K562 treated with DMSO at 1 percent for 24 hours (cell line): Measurements from ENCODE around the gene BEST2. TPM values are rescaled to one million over a fixed set of nuclear protein-coding genes. Genes with fewer than 3 reads are reported as not detected.

Experiments used
- total RNA-seq: library from RNA; unstranded; fragments of 300-600 nt; gene quantifications from 2 replicates; pipeline ENCODE4 v1.2.3, GENCODE V29; 2022; ENCODE audit warnings: low read depth; ENCODE audit not compliant: insufficient read depth

Gene BEST2
- not detected in 2 replicates for total RNA-seq

DNA sequence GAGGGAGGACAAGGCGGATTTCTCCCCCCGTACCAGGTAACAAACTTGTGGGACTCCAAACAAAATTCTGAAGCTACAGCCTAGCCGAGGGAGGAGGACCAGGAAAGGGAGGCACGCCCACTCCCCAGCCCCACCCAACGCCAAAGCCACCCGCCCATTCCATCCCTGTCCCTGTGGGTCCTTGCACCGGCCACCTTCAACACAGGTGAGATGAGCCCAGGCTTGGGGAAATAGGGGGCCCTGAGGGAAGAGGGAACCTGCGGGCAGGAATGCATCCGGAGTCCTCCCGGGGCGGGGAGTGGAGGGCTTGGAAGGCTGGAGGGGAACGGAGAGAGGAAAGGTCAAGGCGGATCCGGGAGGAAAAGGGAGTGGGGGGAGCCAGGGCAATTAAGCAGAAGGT lies at the start of gene BEST2:
BEST2 (plus strand) TSS at position 157 of the 400 bp plus-strand sequence. CDS start 802 bp downstream, outside the sequence.

DNA sequence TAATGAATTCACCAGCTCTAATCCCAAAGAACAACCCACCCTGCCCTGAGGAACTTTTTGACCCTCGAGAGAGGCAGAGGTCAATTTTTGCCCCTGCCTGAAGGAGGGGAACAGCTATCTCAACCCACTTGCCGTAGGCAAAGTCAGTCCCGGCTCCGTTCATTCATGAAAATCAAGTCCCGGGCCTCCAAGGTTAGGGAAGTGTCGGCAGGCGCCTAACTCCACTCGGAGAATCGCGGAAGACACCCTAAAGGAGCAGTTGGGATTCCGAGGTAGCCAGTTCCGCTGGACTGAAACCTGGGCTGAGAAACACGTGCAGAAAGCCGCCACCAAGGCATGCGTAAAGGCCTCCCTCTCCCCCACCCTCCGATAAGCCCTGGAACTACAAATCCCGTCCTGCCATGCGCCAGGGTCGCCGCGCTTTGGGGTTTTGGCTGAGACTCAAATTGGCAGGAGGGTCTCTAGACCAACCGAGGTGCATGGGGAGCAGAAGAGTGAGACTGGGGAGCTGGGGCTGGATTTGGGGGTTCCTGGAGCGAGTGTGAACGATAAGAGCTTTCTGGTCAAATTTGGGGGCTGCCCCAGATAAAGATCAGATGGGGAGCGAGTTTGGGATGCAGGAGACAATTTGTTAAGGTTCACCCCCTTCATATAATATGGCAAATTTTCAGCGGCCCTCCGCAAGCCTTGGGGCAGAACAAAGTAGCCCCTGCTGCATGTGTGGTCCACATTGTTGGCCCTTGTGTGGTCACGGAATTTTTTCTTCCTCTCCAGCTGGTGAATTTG lies 27.8 kb upstream of the BEST2 start, which contains the start of gene TNPO2:
TNPO2 (minus strand) TSS at position 292 of the 786 bp plus-strand sequence. CDS start 2,955 bp downstream, outside the sequence.

DNA sequence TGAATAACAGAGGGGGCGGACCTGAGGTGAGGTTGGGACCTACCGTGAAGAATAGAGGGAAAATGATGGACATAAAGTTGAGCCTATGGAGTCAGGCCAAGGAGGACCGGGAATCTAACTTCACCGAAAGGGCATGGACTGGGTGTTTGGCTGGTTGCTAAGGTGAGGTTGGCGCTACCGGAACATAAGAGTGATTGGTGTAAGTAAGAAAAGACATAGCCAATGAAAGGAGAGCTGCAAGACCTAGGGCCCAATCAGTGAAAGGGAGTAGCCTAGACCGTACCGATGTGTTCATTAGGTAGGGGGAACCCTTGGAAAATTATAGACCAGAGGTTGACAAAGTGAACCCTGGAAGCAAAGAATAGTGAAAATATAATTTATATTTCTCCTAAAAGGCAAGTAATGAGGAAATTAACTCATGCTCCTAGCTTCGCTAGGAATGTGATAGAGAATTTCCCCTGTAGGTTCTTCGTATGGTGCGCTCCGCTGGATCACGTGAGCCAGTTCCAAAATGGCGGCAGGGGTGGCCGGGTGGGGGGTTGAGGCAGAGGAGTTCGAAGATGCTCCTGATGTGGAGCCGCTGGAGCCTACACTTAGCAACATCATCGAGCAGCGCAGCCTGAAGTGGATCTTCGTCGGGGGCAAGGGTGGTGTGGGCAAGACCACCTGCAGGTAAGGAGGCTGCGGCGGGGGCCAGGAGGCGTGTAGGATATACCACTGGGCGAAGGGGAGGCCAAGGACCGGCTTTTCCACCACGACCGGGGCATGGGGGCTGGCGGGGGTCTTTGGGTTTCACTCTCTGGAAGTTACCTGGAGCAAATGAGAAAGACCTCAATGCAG lies 14.4 kb upstream of the BEST2 start, which contains the start of gene GET3:
GET3 (plus strand) TSS at position 503 of the 840 bp plus-strand sequence; CDS start at position 512, 9 bp downstream.

DNA sequence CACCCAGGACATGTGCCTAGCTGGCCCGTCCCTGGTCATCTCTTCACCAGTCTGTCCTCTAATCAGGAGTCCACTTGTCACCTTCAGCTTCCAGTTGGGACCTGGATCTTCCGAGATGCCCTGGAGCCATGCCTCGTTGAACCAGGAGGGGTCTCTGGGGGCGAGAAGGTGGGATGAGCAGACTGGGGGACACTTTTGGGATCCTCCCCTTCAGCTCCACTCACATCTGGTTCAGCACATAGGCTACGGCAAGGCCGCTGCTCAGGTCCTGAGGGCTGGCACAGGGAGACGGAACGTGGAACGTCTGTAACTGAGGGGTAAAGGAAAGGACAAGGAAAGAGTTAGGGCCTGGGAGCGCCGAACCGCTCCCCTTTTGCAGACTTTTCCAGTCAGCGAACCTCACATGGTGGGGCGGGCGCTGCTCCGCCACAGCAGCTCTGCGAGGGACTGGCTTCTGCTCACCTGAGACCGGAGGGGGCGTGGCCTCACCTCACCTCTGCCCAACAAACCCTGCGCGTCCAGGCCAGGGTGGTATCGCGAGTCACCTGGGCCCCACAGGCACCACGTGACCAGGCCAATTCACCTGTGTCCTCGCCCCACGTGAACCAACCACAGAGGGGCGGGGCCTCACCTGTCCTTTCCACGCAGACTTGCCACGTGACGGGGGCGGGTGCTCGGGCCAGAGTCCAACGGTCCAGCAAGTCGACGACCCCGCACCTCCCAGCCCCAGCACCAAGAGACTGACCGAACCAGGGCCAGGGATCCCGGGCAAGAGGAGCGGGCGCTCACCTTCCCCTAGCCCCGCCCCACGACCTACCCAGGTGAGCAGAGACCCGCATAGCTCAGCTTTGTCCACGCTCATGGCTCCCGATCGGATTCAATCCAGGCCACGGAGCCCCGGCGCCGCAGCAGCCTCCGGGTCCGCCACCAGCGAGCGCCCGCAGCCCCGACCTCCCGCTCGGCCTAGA lies 23.3 kb downstream of the BEST2 start, which contains the start of gene HOOK2:
HOOK2 (minus strand) TSS at position 965 of the 968 bp plus-strand sequence; CDS start at position 862, 103 bp downstream.

DNA sequence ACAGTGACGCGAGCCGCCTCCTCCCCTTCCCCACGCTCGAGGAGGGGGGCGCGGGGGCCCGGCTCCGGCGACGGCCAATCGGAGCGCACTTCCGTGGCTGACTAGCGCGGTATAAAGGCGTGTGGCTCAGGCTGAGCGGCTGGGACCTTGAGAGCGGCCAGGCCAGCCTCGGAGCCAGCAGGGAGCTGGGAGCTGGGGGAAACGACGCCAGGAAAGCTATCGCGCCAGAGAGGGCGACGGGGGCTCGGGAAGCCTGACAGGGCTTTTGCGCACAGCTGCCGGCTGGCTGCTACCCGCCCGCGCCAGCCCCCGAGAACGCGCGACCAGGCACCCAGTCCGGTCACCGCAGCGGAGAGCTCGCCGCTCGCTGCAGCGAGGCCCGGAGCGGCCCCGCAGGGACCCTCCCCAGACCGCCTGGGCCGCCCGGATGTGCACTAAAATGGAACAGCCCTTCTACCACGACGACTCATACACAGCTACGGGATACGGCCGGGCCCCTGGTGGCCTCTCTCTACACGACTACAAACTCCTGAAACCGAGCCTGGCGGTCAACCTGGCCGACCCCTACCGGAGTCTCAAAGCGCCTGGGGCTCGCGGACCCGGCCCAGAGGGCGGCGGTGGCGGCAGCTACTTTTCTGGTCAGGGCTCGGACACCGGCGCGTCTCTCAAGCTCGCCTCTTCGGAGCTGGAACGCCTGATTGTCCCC lies 39.9 kb downstream of the BEST2 start, which contains the start of gene JUNB:
JUNB (plus strand) TSS at position 142 of the 706 bp plus-strand sequence; CDS start at position 428, 286 bp downstream.

DNA sequence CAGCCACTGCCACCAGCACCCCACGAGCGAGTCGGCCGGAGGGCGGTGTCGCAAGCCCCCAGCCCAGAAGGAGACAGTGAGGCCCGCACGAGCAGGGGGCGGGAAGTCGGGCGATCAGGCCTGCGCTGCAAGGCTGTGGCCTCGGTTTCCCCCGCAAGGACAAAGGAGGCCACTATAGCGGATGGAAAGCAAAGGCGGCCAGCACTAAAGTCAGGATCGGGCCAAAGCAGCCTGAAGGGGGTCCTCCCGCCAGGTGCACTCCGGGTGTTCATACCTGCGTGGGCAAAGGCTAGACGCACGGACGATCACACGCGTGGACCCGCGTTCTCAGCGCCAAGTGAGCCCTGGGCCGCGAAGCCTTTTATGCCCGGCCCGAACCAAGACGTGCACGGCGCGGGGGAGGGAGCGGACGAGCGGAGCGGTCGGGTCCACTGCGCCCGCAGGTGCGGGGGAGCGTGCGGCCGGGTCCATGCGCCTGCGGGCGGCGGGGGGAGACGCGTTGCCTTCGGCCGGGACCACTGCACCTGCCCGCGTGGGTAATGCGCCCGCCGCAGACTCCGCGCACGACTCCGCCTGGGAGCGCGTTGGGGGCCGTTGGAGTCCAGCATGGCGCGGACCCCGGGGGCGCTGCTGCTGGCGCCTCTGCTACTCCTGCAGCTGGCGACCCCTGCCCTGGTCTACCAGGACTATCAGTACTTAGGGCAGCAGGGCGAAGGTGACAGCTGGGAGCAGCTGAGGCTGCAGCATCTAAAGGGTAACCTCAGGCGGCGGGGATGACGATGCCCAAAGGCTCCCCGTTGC lies 50.1 kb downstream of the BEST2 start, which contains the start of the genes PRDX2 and THSD8:
PRDX2 (minus strand) TSS at position 335 of the 801 bp plus-strand sequence. CDS start 539 bp downstream, outside the sequence.
THSD8 (plus strand) TSS at position 604 of the 801 bp plus-strand sequence; CDS start at position 607, 3 bp downstream.

DNA sequence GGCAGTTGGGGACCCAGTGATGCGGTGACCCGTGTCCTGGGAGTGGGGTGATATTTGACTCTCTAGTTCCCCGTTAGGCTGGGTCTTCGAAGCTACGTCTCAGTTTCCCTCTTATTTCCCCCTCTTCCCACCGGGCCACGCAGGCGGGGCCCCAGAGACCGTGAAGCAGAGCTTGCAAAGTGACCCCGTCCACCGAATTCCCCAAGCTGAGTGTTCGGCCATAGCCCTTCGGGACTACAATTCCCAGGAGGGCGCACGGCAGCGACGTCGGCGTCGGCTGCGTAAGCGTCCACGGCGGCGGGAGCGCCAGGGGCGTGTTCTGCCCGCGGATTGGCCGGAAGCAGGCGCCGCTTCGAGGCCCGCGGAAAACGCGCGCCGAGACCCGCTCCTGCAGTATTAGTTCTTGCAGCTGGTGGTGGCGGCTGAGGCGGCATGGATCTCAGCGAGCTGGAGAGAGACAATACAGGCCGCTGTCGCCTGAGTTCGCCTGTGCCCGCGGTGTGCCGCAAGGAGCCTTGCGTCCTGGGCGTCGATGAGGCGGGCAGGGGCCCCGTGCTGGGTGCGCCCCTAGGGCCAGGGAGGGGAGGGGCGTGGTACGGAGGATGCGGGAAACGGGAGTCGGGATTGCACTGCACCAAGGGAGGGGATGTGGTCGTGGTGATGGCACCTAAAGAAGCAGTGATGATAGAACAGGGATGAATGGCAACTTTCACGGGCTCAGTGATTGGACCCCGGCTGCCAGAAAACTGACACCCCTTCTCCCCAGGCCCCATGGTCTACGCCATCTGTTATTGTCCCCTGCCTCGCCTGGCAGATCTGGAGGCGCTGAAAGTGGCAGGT lies 54.9 kb downstream of the BEST2 start, which contains the start of gene RNASEH2A:
RNASEH2A (plus strand) TSS at position 343 of the 840 bp plus-strand sequence; CDS start at position 433, 90 bp downstream.

Other genes with a start within 250 kb of the BEST2 start
- 1.6 and 3.8 TPM in 2 replicates for gene ZNF564, start 200.3 kb upstream of the BEST2 start, total RNA-seq
- 1.3 and 1.6 TPM in 2 replicates for gene ZNF490, start 141.0 kb upstream of the BEST2 start, total RNA-seq
- gene ZNF791, start 140.9 kb upstream of the BEST2 start, total RNA-seq, result 4.3 and 4.7 TPM in 2 replicates
- 124 and 142 TPM in 2 replicates for gene MAN2B1, start 85.0 kb upstream of the BEST2 start, total RNA-seq
- gene WDR83, start 85.0 kb upstream of the BEST2 start, total RNA-seq, result 17.4 and 22.1 TPM in 2 replicates
- gene DHPS, start 69.9 kb upstream of the BEST2 start, total RNA-seq, result 111 and 114 TPM in 2 replicates
- gene GNG14, start 63.8 kb upstream of the BEST2 start, total RNA-seq, result not detected in 2 replicates
- 15.3 and 19.5 TPM in 2 replicates for gene FBXW9, start 55.2 kb upstream of the BEST2 start, total RNA-seq
- 32.6 and 33.0 TPM in 2 replicates for gene TNPO2, start 27.9 kb upstream of the BEST2 start, total RNA-seq
- 485 and 496 TPM in 2 replicates for gene TRIR, start 17.1 kb upstream of the BEST2 start, total RNA-seq
- gene GET3, start 14.3 kb upstream of the BEST2 start, total RNA-seq, result 92.4 and 109 TPM in 2 replicates
- gene HOOK2, start 23.8 kb downstream of the BEST2 start, total RNA-seq, result 23.8 and 27.0 TPM in 2 replicates
- gene JUNB, start 39.7 kb downstream of the BEST2 start, total RNA-seq, result 130 and 136 TPM in 2 replicates
- 388 and 416 TPM in 2 replicates for gene PRDX2, start 50.0 kb downstream of the BEST2 start, total RNA-seq
- gene THSD8, start 50.3 kb downstream of the BEST2 start, total RNA-seq, result 0.85 TPM in 1 of 2 replicates, not detected in the other
- gene RNASEH2A, start 54.8 kb downstream of the BEST2 start, total RNA-seq, result 86.0 and 110 TPM in 2 replicates
- gene RTBDN, start 82.8 kb downstream of the BEST2 start, total RNA-seq, result 2.0 and 3.5 TPM in 2 replicates
- 7.8 and 9.5 TPM in 2 replicates for gene MAST1, start 86.7 kb downstream of the BEST2 start, total RNA-seq
- gene DNASE2, start 129.7 kb downstream of the BEST2 start, total RNA-seq, result 157 TPM in 2 replicates
- gene KLF1, start 135.4 kb downstream of the BEST2 start, total RNA-seq, result 33.8 and 46.8 TPM in 2 replicates
- 17.5 and 23.0 TPM in 2 replicates for gene GCDH, start 139.4 kb downstream of the BEST2 start, total RNA-seq
- 2.3 and 5.5 TPM in 2 replicates for gene SYCE2, start 167.5 kb downstream of the BEST2 start, total RNA-seq
- 148 and 157 TPM in 2 replicates for gene FARSA, start 181.9 kb downstream of the BEST2 start, total RNA-seq
- 582 and 601 TPM in 2 replicates for gene CALR, start 186.8 kb downstream of the BEST2 start, total RNA-seq
- gene RAD23A, start 194.1 kb downstream of the BEST2 start, total RNA-seq, result 158 and 166 TPM in 2 replicates
- 44.0 and 48.0 TPM in 2 replicates for gene GADD45GIP1, start 205.4 kb downstream of the BEST2 start, total RNA-seq
- gene DAND5, start 217.8 kb downstream of the BEST2 start, total RNA-seq, result 0.14 TPM in 1 of 2 replicates, not detected in the other
- 10.2 and 12.0 TPM in 2 replicates for gene NFIX, start 243.7 kb downstream of the BEST2 start, total RNA-seq